HAP-1 (cell line): Measurements from ENCODE around the gene RPL13A.

Experiments used
- DNase-seq, 2 experiments: peaks; one replicate each; pipeline ENCODE4 v3.0.0-alpha.2; 2016 to 2020; ENCODE audit warnings: low spot score in 2 of 2
- H3K27me3 ChIP-seq: fragments of 250-450 bp; sonication (Bioruptor Pico); 2 replicates; pipeline ENCODE4 v1.5.1; 2020; ENCODE audit warnings: low read depth, mild to moderate bottlenecking, moderate library complexity
- H3K36me3 ChIP-seq: fragments of 250-450 bp; sonication (Bioruptor Pico); replicated peaks from 2 replicates; pipeline ENCODE4 v1.5.1; 2020; ENCODE audit warnings: mild to moderate bottlenecking
- H3K4me1 ChIP-seq: fragments of 250-450 bp; sonication (Bioruptor Pico); 2 replicates; pipeline ENCODE4 v1.5.1; 2020; ENCODE audit warnings: mild to moderate bottlenecking
- H3K4me3 ChIP-seq: fragments of 250-450 bp; sonication (Bioruptor Pico); 2 replicates; pipeline ENCODE4 v1.5.1; 2020; ENCODE audit warnings: mild to moderate bottlenecking, moderate library complexity
- H3K9me3 ChIP-seq: fragments of 250-450 bp; sonication (Bioruptor Pico); 2 replicates; pipeline ENCODE4 v1.5.1; 2020; ENCODE audit warnings: mild to moderate bottlenecking, moderate library complexity
- in situ Hi-C: fragments of 300-500 bp; cut with MboI; formaldehyde crosslinking; loops from 3 replicates; pipeline ENCODE4 v1.14.3; 2020; ENCODE audit warnings: low sequenced_read_pairs, inconsistent platforms, mixed read lengths

Gene RPL13A

GRCh38 chr19:49491804-49492572, 4.6 kb downstream of the RPL13A start:
- in situ Hi-C loops, result loop anchor here (25.0 kb wide), 1 partner anchor 370 kb away; the partner anchor contains the start of genes PNKP and PTOV1
- peak in 1 of 2 experiments; percentile 39 for DNase-seq

GRCh38 chr19:49492573-49493405, 5.4 kb downstream of the RPL13A start:
- Histone ChIP-seq H3K4me3 (no peak overlapping the region), H3K36me3 (peaks cover 62% of the 10 kb centered on the region), H3K9me3 (no peaks in the 10 kb centered on the region; the same call in 1 of the 2 replicates), H3K27me3 (no peaks in the 10 kb centered on the region), H3K4me1 (peaks cover 12% of the 10 kb centered on the region)
- peak; percentile 60 to 62 for DNase-seq
- in situ Hi-C loops, result loop anchor here (25.0 kb wide), 1 partner anchor 370 kb away; the partner anchor contains the start of genes PNKP and PTOV1

More at GRCh38 chr19:49491804-49492572, 4.6 kb downstream of the RPL13A start:
- Histone ChIP-seq H3K36me3 (peaks cover 58% of the 10 kb centered on the region), H3K4me1 (peaks cover 4% of the 10 kb centered on the region), H3K27me3 (no peaks in the 10 kb centered on the region), H3K4me3 (no peak overlapping the region), H3K9me3 (no peaks in the 10 kb centered on the region; the same call in 1 of the 2 replicates)

GRCh38 chr19:49496574-49497008, 9.2 kb downstream of the RPL13A start:
- H3K4me3 ChIP-seq, result peak overlapping the region; percentile 96
- H3K27me3 ChIP-seq, result no peaks in the 10 kb centered on the region
- in situ Hi-C loops, result loop anchor here (5.0 to 25.0 kb wide), 2 partner anchors 186 to 366 kb away; partner anchors contain the start of genes PNKP and PTOV1
- peaks cover 18% of the 10 kb centered on the region for H3K4me1 ChIP-seq
- H3K9me3 ChIP-seq, result no peaks in the 10 kb centered on the region
- peaks cover 49% of the 10 kb centered on the region for H3K36me3 ChIP-seq
- no peak for DNase-seq

GRCh38 chr19:49497047-49497788, 9.8 kb downstream of the RPL13A start:
- DNase-seq, result peak; percentile 74 to 81
- in situ Hi-C loops, result loop anchor here (5.0 to 25.0 kb wide), 2 partner anchors 185 to 365 kb away; partner anchors contain the start of genes PNKP and PTOV1
- Histone ChIP-seq H3K27me3 (no peaks in the 10 kb centered on the region), H3K36me3 (peaks cover 43% of the 10 kb centered on the region), H3K9me3 (no peaks in the 10 kb centered on the region), H3K4me3 (peak overlapping the region; percentile 96), H3K4me1 (peaks cover 18% of the 10 kb centered on the region)

GRCh38 chr19:49497789-49498103, 10.3 kb downstream of the RPL13A start:
- Histone ChIP-seq H3K36me3 (peaks cover 41% of the 10 kb centered on the region), H3K4me3 (peak overlapping the region; percentile 96), H3K9me3 (no peaks in the 10 kb centered on the region), H3K27me3 (no peaks in the 10 kb centered on the region), H3K4me1 (peaks cover 18% of the 10 kb centered on the region)
- in situ Hi-C loops, result loop anchor here (5.0 to 25.0 kb wide), 2 partner anchors 185 to 365 kb away; partner anchors contain the start of genes PNKP and PTOV1
- DNase-seq, result no peak

- Histone ChIP-seq H3K36me3 (peaks cover 41% of the 10 kb centered on the region), H3K27me3 (no peaks in the 10 kb centered on the region), H3K4me3 (peak overlapping the region; percentile 2; the same call in 1 of the 2 replicates), H3K4me1 (peaks cover 24% of the 10 kb centered on the region), H3K9me3 (no peaks in the 10 kb centered on the region)
- in situ Hi-C loops, result loop anchor here (5.0 to 25.0 kb wide), 2 partner anchors 184 to 364 kb away; partner anchors contain the start of genes PNKP and PTOV1
- no peak for DNase-seq
Observed at GRCh38 chr19:49498475-49498874, 11.1 kb downstream of the RPL13A start.

- Histone ChIP-seq H3K27me3 (no peaks in the 10 kb centered on the region), H3K4me3 (no peak overlapping the region), H3K9me3 (no peaks in the 10 kb centered on the region), H3K36me3 (peaks cover 41% of the 10 kb centered on the region), H3K4me1 (peaks cover 26% of the 10 kb centered on the region)
- in situ Hi-C loops, result loop anchor here (5.0 to 25.0 kb wide), 2 partner anchors 183 to 363 kb away; partner anchors contain the start of genes PNKP and PTOV1
- no peak for DNase-seq
Observed at GRCh38 chr19:49499030-49499670, 11.7 kb downstream of the RPL13A start.

GRCh38 chr19:49502866-49503581, 15.6 kb downstream of the RPL13A start:
- peak; percentile 80 for DNase-seq

GRCh38 chr19:49503582-49503962, 16.2 kb downstream of the RPL13A start:
- in situ Hi-C loops, result no loop called here

More at GRCh38 chr19:49502866-49503581, 15.6 kb downstream of the RPL13A start:
- Histone ChIP-seq H3K9me3 (no peaks in the 10 kb centered on the region), H3K4me3 (no peak overlapping the region), H3K36me3 (peaks cover 23% of the 10 kb centered on the region), H3K4me1 (peaks cover 14% of the 10 kb centered on the region), H3K27me3 (no peaks in the 10 kb centered on the region)
- in situ Hi-C loops, result no loop called here

GRCh38 chr19:49506575-49507105, 19.2 kb downstream of the RPL13A start:
- Histone ChIP-seq H3K36me3 (no peaks in the 10 kb centered on the region), H3K27me3 (no peaks in the 10 kb centered on the region), H3K4me1 (peaks cover 10% of the 10 kb centered on the region), H3K4me3 (no peak overlapping the region), H3K9me3 (no peaks in the 10 kb centered on the region)
- in situ Hi-C loops, result no loop called here
- DNase-seq, result peak; percentile 71 to 87

More at GRCh38 chr19:49503582-49503962, 16.2 kb downstream of the RPL13A start:
- no peak overlapping the region for H3K4me3 ChIP-seq
- peaks cover 17% of the 10 kb centered on the region for H3K36me3 ChIP-seq
- H3K4me1 ChIP-seq, result peaks cover 10% of the 10 kb centered on the region
- DNase-seq, result no peak
- no peaks in the 10 kb centered on the region for H3K27me3 ChIP-seq
- no peaks in the 10 kb centered on the region for H3K9me3 ChIP-seq

- no peak for DNase-seq
- no peaks in the 10 kb centered on the region for H3K27me3 ChIP-seq
- in situ Hi-C loops, result no loop called here
- no peaks in the 10 kb centered on the region for H3K9me3 ChIP-seq
- no peaks in the 10 kb centered on the region for H3K36me3 ChIP-seq
- peaks cover 9% of the 10 kb centered on the region for H3K4me1 ChIP-seq
- H3K4me3 ChIP-seq, result no peak overlapping the region
Observed at GRCh38 chr19:49507803-49508494, 20.5 kb downstream of the RPL13A start.
